Measurements from ENCODE around the gene WSCD2. TPM values are rescaled to one million over a fixed set of nuclear protein-coding genes. Genes with fewer than 3 reads are reported as not detected.

Gene WSCD2
- total RNA-seq, 4 donors from 2014 or later: under 0.01 to 1.5 (median 0.49) TPM; not detected in 1

DNA sequence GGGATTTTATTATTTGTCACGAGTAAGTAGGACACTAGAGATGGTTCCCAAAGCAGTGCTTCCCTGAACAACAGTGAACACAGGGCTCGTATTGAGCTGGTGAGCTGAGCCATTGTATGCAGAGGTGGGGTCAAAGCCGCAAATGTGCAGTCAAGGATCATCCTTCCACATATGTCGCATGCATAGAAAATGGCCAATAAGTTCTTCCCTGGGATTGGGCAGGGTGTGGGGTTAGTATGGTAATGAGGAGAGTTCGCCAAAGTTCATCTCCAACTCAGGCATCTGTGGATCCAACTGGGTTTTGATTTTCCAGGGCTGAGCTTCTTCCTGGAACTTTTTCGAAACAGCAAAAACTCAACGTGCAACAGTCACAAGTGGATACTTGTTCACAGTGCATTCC is 123.4 kb downstream of the WSCD2 start:
- TF ChIP-seq, protein P1, sequence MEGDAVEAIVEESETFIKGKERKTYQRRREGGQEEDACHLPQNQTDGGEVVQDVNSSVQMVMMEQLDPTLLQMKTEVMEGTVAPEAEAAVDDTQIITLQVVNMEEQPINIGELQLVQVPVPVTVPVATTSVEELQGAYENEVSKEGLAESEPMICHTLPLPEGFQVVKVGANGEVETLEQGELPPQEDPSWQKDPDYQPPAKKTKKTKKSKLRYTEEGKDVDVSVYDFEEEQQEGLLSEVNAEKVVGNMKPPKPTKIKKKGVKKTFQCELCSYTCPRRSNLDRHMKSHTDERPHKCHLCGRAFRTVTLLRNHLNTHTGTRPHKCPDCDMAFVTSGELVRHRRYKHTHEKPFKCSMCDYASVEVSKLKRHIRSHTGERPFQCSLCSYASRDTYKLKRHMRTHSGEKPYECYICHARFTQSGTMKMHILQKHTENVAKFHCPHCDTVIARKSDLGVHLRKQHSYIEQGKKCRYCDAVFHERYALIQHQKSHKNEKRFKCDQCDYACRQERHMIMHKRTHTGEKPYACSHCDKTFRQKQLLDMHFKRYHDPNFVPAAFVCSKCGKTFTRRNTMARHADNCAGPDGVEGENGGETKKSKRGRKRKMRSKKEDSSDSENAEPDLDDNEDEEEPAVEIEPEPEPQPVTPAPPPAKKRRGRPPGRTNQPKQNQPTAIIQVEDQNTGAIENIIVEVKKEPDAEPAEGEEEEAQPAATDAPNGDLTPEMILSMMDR (IDR thresholded peaks at IDR 0.05; ENCODE audit: low read depth): no peak

DNA sequence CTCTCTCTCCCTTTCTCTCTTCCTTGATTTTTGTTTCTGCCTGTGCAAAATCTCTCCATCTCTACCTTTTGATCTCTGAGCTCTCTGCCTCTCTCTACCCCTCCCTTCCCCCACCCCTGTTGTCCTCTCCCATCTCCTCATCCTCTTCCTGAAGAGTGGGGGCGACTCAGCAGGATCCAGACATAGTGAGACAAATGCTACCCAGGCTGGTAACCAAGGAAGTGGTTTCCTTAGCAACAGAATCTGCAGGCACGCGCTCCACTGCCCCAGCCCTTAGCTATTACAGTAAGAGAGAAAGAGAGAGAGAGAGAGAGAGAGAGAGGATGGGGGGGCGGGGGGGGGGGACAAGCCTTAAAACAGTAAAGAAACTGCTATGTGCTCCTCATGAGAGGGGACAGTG is 124.5 kb downstream of the WSCD2 start:
- TF ChIP-seq, protein P1 (IDR thresholded peaks at IDR 0.05; ENCODE audit: low read depth): no peak

DNA sequence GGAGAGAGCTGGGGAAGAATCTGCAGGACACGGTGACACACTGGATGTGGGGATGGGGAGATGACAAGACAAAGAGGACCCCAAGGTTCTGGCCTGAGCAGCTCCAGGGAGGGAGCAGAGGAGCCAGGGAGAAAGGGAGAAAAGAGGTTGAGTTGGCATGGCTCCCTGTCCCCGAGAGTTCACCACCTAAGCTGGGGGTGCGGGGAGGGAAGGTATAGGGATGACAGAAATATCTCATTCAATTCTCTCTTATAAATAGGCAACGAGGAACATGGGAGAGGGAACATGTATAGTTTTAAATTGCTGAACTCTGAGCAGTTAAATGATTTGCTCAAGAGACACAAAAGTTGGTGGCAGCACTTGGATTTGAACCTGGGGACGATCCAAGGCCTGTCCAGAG is 124.9 kb downstream of the WSCD2 start:
- TF ChIP-seq, protein P1 (IDR thresholded peaks at IDR 0.05; ENCODE audit: low read depth): no peak

DNA sequence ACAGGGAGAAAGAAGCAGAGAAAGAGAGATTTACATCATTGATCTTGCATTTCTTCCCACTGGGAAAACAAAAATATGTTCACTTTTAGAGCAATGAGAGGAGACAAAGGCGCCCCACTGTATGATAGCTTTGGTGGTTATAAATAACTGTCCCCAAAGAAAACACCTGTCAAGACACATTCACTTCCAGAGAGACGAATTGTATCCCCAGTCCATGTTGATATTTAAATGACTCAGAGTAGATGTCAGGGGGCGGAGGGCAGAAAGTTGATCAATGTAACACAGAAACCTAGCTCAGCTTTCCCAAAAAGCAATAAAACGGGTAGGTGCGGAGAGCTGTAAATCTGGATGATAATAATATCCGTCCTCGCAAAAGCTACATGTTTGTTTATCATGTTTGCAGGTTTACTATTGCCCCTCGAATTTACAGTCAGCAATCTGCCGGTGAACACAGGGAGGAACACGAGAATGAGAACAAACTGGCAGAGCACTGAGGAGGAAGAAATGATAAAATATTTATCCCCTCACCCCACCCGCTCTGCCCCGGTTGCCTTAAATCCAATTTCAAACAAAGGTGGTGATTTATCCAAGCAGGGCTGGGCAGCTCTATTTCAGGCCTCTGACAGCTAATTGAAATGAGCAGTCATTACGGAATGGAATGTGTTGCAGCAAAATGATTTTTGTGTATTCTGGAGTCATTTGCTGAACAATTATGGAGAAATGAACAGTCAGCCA is 125.6 kb downstream of the WSCD2 start:
- TF ChIP-seq, protein P1 (IDR thresholded peaks at IDR 0.05; ENCODE audit: low read depth): no peak

DNA sequence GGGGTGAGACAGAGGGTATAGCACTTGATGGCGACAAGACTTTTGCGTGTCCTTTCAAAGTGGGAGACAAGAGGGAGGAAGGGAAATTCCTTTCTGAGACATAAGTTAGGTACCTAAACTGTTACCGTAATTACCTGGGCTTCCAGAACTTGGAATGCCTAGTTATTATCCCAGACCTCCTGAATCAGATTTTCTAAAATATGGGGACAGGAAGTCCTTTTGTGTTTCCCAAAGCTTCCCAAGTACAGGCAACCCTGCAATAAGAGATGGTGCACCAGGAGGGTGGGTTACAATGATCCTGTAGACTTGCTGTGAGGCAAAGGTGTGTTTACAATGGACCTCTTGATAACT is 126.1 kb downstream of the WSCD2 start:
- TF ChIP-seq, protein P1 (IDR thresholded peaks at IDR 0.05; ENCODE audit: low read depth): no peak

DNA sequence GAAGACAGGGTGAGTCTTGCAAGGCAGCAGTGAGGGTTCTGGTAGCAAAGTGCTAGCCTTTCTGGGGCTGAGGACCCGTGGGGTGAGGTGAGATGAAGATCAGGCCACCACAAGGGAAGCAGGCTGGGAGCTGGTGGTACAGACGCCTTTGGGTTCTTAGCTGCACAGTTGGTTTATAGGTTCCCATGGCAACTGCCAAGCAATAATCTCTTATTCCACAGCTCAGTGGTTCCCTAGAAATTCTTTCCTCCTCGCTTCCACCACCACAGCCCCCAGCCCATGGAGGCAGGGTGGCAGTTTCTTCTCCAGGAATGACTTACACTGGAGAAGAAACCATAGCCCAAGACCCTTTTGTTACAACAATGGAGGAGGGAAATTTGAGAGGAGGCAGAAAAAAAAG is 127.9 kb downstream of the WSCD2 start:
- TF ChIP-seq, protein P1 (IDR thresholded peaks at IDR 0.05; ENCODE audit: low read depth): no peak

DNA sequence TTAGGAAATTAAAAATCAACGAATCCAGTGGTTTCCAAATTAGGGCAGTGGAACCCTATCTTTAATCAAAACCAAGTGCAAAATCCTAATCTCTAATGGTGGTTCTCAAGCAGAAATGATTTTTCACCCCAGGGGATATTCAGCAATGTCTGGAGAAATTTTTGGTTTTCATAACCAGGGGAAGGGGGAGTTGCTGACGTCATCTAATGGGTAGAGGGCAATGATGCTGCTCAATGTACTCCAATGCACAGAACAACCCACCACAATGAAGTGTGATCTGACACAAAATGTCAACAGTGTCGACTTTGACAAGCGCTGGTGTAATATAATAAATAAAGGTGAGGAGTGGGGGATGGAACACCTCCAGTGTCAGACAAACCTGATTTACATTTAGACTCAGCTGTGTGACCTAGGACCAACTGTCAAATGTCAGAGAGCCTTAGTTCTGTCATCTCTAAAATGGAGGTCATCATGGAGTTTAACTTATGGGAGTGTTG is 128.6 kb downstream of the WSCD2 start:
- TF ChIP-seq, protein P1 (IDR thresholded peaks at IDR 0.05; ENCODE audit: low read depth): no peak
